CD4-positive, alpha-beta T cell treated with Interleukin-12 subunit alpha and Interleukin-12 subunit beta, for 1 hour (primary cell): ENCODE data around the gene MRPS5.
"Not testable (repeated sequence)": the region's sequence is repeated elsewhere in the genome, so short reads cannot be mapped to it uniquely, and the experiment has no call there.

ENCODE experiments used
- DNase-seq: peaks from one replicate; pipeline ENCODE4 v3.0.0-alpha.2; 2020

MRPS5 gene

DNA sequence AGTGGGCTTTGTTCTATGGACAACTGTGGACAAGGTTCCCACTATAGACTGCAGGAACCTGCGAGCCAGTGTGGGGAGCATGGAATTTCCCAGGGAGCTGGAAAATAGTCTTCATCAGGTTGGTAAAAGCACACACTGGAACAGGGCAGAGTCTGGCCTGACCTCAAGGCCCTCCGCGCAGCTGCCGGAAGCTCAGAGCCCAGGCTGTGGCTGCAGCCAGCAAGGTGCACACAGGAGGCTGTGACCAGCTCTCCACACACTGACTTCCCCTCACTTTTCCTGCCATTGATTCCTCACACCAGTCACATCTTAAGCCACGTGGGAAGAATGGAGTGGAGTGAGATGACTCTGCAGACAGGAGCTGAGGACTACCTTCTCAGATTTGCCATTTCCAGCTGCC lies 77.0 kb downstream of the MRPS5 start:
- DNase-seq = no peak

DNA sequence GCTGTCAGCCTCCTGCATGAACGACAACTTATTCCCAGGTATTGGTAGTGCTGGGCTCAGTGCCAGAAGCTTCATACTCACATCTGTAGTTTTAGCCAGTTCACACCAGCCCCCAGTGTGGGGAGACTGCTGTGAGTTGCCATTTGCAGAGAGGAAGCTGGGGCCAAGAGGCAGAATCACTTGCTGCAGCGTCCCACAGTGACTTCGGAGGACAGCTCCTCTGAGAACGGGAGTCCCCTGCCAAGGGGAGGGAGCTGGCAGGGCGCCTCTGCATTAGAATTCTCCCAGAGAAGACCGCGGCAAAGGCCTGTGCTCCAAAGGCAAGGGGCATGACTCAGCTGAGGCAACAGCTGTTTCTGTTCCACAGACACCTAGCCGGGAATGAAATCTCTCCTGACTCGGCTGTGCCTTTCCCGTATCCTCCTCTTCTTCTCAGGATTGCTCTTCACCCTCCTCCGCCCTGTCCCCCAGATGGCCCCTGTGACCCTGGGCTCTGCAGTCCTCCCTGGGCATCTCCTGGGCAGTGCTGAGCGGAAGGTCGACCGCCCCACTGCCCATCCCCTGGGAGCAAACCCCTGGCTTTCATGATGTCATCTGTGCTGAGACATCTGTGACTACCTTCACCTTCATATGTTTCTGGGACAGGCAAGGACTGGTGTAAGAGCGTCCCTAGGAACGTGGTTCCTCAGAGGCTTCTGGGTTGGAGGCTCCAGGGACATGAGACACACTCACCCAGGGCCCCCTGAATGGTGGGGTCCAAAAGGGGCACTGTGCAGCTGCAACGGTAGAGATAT lies 78.1 kb downstream of the MRPS5 start:
- DNase-seq = no peak

GRCh38 chr2:95042472-95043271 lies 78.9 kb downstream of the MRPS5 start:
- no peak for DNase-seq

GRCh38 chr2:95041824-95042442 lies 79.7 kb downstream of the MRPS5 start:
- no peak for DNase-seq

- no peak for DNase-seq
Measured at GRCh38 chr2:95041060-95041823, 80.4 kb downstream of the MRPS5 start.

- DNase-seq = no peak
Measured at GRCh38 chr2:95040426-95040825, 81.2 kb downstream of the MRPS5 start.

DNA sequence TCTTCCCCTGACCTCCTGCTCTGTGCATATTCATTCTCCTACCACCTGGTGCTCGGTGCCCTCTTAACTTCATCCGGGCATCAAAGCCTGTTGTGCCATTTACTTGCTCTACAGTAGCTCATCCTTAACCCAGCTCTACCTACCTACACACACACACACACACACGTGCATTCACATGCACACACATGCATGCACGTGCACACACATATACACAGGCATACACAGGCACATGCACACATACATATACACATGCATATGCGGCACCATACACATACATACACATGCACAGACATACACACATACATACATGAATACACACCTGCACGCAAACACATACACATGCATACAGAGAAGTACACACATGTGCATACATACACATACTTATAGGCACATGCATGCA lies 81.6 kb downstream of the MRPS5 start:
- DNase-seq = no peak

DNA sequence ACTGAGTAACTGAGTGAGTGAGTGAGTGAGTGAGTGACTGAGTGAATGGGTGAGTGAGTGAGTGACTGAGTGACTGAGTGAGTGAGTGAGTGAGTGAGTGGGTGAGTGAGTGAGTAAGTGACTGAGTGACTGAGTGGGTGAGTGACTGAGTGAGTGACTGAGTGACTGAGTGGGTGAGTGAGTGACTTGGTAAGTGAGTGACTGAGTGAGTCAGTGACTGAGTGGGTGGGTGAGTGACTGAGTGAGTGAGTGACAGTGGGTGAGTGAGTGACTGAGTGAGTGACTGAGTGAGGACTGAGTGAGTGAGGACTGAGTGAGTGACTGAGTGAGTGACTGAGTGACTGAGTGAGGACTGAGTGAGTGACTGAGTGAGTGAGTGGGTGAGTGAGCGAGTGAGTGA lies 82.2 kb downstream of the MRPS5 start:
- no peak for DNase-seq

DNA sequence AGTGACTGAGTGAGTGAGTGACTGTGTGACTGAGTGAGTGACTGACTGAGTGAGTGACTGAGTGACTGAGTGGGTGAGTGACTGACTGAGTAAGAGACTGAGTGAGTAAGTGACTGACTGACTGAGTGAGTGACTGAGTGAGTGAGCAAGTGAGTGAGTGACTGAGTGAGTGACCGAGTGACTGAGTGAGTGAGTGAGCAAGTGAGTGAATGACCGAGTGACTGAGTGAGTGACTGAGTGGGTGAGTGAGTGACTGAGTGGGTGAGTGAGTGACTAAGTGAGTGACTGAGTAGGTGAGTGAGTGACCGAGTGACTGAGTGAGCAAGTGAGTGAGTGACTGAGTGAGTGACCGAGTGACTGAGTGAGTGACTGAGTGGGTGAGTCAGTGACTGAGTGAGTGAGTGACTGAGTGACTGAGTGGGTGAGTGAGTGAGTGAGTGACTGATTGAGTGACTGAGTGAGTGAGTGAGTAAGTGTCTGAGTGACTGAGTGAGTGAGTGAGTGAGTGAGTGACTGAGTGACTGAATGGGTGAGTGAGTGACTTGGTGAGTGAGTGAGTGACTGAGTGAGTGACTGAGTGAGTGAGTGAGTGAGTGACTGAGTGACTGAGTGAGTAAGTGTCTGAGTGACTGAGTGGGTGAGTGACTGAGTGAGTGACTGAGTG lies 82.8 kb downstream of the MRPS5 start:
- DNase-seq = no peak

DNA sequence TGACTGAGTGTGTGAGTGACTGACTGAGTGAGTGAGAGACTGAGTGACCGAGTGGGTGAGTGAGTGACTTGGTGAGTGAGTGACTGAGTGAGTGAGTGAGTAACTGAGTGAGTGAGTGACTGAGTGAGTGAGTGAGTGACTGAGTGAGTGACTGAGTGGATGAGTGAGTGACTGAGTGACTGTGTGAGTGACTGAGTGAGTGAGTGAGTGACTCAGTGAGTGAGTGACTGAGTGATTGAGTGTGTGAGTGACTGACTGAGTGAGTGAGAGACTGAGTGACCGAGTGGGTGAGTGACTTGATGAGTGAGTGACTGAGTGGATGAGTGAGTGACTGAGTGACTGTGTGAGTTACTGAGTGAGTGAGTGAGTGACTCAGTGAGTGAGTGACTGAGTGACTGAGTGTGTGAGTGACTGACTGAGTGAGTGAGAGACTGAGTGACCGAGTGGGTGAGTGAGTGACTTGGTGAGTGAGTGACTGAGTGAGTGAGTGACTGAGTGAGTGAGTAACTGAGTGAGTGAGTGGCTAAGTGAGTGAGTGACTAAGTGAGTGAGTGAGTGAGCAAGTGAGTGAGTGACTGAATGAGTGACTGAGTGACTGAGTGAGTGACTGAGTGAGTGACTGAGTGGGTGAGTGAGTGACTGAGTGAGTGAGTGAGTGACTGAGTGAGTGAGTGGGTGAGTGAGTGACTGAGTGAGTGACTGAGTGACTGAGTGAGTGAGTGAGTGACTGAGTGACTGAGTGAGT lies 83.6 kb downstream of the MRPS5 start:
- not testable (repeated sequence) for DNase-seq

- DNase-seq = no peak
Measured at GRCh38 chr2:95037384-95037839, 84.2 kb downstream of the MRPS5 start.

GRCh38 chr2:95036596-95037383 lies 84.8 kb downstream of the MRPS5 start:
- DNase-seq = no peak
